ENCODE data around the gene BCAP29. TPM values are rescaled to one million over a fixed set of nuclear protein-coding genes. Genes with fewer than 3 reads are reported as not detected.

Gene BCAP29
- total RNA-seq, 4 donors from 2014 or later: 217 to 276 (median 221) TPM

DNA sequence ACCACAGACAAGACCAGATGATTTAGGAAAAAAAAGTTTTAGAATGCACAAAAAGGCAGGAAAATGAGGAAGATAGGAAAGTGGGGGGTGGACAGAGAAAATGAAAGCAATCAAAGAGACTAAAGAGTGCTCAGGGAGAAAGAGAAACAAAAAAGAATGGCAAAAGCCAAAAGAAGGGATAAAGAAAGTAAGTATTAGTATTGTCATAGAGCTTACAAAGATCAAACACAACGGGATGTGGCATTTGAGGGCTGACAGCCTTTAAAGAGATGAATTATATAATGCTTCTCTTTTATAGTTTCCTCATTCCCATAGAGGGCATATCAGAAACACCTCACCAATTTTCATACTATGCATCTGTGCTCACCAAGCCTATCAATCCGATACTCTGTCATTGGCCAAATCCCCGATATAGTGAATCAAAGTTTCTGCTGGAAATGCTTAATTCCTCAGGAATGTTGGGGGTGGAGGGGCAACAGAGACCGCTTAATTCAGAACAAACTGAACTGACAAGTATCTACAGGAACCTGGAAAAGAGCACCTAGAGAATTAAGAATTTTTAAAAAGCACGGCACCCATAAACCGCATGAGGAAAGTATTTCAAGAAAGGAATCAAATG, 19.0 kb upstream of the BCAP29 start:
- intact Hi-C loops (cut with DNase I): loop anchor here (10.0 kb wide), 1 partner anchor 96 kb away; no protein-coding TSS in a partner anchor
- H3K27me3 ChIP-seq: no peaks in the 10 kb centered on the region
- peaks cover 0 to 4% of the 10 kb centered on the region in 2 donors for H3K36me3 ChIP-seq
- TF ChIP-seq, protein P1, sequence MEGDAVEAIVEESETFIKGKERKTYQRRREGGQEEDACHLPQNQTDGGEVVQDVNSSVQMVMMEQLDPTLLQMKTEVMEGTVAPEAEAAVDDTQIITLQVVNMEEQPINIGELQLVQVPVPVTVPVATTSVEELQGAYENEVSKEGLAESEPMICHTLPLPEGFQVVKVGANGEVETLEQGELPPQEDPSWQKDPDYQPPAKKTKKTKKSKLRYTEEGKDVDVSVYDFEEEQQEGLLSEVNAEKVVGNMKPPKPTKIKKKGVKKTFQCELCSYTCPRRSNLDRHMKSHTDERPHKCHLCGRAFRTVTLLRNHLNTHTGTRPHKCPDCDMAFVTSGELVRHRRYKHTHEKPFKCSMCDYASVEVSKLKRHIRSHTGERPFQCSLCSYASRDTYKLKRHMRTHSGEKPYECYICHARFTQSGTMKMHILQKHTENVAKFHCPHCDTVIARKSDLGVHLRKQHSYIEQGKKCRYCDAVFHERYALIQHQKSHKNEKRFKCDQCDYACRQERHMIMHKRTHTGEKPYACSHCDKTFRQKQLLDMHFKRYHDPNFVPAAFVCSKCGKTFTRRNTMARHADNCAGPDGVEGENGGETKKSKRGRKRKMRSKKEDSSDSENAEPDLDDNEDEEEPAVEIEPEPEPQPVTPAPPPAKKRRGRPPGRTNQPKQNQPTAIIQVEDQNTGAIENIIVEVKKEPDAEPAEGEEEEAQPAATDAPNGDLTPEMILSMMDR (IDR thresholded peaks at IDR 0.05): no peak
- no peak for TF ChIP-seq POLR2A (IDR thresholded peaks at IDR 0.05)
- WGBS, 2 donors: 86 to 89% methylated on average over 6 of the region's 6 CpGs
- H3K9me3 ChIP-seq: no peaks in the 10 kb centered on the region
- H3K27ac ChIP-seq: no peak overlapping the region
- peaks cover 21 to 39% of the 10 kb centered on the region in 2 donors for H3K4me1 ChIP-seq
- no peak for DNase-seq
- H3K4me3 ChIP-seq (replicated peaks in 1 of 3): no peak overlapping the region

DNA sequence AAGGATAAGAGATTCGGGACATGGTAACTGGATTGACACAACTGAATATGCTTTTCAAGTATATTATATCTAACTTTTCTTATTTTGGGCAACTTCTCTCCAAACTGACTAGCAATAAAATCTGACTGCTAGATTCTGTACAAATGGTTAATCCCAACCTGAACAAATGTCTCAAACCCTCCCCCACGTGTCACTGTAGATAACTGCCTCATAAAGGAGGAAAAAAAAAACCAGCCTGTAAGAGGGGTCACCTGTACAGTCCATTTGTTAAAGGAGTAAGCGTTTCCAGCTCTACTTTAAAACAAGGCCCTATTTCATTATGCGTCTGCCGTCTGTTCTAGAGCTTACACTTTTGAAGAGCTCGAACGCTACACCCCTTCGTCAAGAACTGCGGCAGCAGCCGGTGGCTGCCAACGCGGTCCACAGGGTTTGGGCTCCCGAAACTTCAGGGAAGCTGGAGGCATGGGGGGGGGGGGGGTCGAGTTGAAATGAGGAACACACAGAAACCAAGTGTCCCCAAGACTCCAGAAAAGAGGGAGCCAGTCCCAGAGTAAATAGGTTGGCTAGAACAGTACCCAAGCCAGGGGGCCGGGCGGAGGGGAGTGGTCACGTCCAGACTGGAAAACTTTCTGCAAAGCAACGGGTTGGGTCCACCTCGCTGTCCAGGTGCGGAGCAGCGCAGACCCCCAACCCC, 16.8 kb upstream of the BCAP29 start:
- Histone ChIP-seq H3K27ac (peak overlapping the region; percentile 66 to 98 (median 91)), H3K36me3 (no peaks in the 10 kb centered on the region), H3K4me1 (peaks cover 21 to 39% of the 10 kb centered on the region in 2 donors), H3K4me3 (replicated peaks in 1 of 3) (peak overlapping the region; percentile 60 to 94 (median 81)), H3K9me3 (no peaks in the 10 kb centered on the region), H3K27me3 (no peaks in the 10 kb centered on the region)
- intact Hi-C loops (cut with DNase I): loop anchor here (10.0 kb wide), 1 partner anchor 98 kb away; no protein-coding TSS in a partner anchor
- DNase-seq: peak; percentile 67 to 75
- 4 to 5% methylated on average over 18 to 19 of the region's 21 CpGs for WGBS, 2 donors
- TF ChIP-seq, protein P1 (IDR thresholded peaks at IDR 0.05): no peak
- no peak for TF ChIP-seq POLR2A (IDR thresholded peaks at IDR 0.05)

DNA sequence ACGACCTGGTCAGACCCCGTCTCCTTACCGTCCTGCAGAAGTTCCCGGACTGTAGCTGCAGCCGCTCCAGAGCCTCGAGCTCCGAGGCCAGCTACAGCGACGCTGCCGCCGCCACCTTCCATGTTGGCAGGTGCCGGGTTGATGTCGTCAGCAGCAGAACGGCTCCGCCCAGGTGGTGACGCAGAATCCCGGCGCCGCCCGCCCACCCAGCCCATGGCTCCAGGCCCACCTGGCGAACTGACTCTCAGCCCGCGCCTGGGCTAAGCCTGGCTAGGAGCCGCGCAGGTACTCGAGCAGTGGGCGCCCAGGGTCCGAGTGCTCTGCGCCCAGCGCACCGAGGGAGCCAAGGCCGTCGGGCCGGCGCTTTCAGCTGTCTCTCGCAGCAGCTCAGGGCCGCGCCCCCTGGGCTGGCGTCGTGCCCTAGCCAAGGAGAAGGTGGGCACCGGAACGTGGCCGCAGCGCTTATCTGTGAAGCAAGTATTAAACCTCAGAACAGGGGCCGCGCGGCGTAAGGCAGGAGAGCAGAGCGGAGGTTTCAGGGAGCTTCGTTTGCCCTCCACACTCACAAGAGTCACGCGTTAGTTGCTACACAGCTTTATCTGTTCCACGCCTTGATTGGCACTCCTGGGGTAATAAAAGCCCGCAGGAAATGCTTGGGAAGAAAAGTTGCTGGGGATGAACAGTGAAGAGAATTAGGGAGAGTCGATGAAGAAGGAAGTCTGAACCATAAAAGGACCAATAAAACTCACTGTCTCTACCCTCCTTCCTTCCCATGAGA, 16.1 kb upstream of the BCAP29 start, which contains the start of the genes COG5 and DUS4L:
TSS of gene COG5 (minus strand) at position 146 of the 778 bp plus-strand sequence. CDS start at position 122, 24 bp downstream.
TSS of gene DUS4L (plus strand) at position 197 of the 778 bp plus-strand sequence. CDS start 3,100 bp downstream, outside the sequence.
- Histone ChIP-seq H3K27me3 (no peaks in the 10 kb centered on the region), H3K9me3 (no peaks in the 10 kb centered on the region), H3K27ac (peak within 1 kb of the TSS; percentile 66 to 98 (median 91)), H3K36me3 (no peaks in the 10 kb centered on the region), H3K4me3 (replicated peaks in 1 of 3) (peak within 1 kb of the TSS; percentile 60 to 94 (median 81)), H3K4me1 (peaks cover 21 to 39% of the 10 kb centered on the region in 2 donors)
- 0 to 1% methylated on average over 15 to 32 of the region's 55 CpGs for WGBS, 2 donors
- intact Hi-C loops (cut with DNase I): loop anchor here (10.0 kb wide), 1 partner anchor 99 kb away; no protein-coding TSS in a partner anchor
- peak; percentile 77 to 80 for DNase-seq
- TF ChIP-seq, protein P1 (IDR thresholded peaks at IDR 0.05): no peak
- peak; percentile 51 to 85 for TF ChIP-seq POLR2A (IDR thresholded peaks at IDR 0.05)

DNA sequence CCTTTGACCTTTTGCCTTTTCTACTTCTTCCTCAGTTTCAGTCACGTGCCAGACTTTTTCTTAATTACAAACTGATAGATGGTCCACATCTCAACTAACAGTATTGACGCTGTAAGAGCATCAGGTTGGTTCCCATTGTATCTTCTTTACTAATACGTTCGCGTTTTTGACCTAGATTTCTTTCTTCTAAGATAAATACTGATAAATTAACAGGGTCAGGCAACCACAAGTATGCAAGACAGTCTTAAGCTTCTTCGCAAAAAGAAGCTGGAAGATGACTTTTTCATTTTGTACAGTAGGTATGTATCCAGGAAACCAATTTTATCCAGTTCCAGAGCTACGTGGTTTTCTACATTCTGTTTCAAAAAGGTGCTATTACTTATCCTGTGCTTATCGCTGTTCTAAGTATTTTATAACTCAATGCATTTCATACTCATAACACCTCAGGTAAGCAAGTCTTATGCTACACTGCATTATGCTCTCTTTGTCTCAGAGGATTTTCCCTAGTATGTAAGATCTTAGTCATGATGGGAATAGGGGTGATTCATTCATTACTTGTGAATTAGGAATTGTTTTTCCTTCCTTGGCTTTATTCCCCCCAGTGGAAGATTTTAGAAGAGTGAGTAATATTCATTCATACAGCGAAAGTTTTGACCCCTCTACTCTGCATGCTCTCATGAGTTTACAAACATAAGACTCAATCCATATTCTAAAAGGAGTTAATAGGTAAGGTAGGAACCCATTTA, 15.3 kb upstream of the BCAP29 start:
- H3K4me1 ChIP-seq: peaks cover 21 to 36% of the 10 kb centered on the region in 2 donors
- 50% methylated on average over 9 of the region's 9 CpGs for WGBS, 2 donors
- peak overlapping the region in 2 of 3 donors; percentile 60 to 81 for H3K4me3 ChIP-seq (replicated peaks in 1 of 3)
- peak overlapping the region in 2 of 3 donors; percentile 91 to 98 for H3K27ac ChIP-seq
- no peaks in the 10 kb centered on the region for H3K36me3 ChIP-seq
- DNase-seq: no peak
- no peaks in the 10 kb centered on the region for H3K9me3 ChIP-seq
- no peaks in the 10 kb centered on the region for H3K27me3 ChIP-seq
- intact Hi-C loops (cut with DNase I): loop anchor here (10.0 kb wide), 1 partner anchor 100 kb away; no protein-coding TSS in a partner anchor
- TF ChIP-seq POLR2A (IDR thresholded peaks at IDR 0.05): no peak
- TF ChIP-seq, protein P1 (IDR thresholded peaks at IDR 0.05): no peak

Measured in thyroid gland (tissue), 4 donors.